ENCODE data around the gene RALBP1.
"Not testable (repeated sequence)": the region's sequence is repeated elsewhere in the genome, so short reads cannot be mapped to it uniquely, and the experiment has no call there.

Gene RALBP1

GRCh38 chr18:9474983-9475642 is at the start of gene RALBP1:
RALBP1 (plus strand) TSS chr18:9475513; CDS start chr18:9513046, 37,533 bp downstream.
- peak; percentile 98 for DNase-seq (ENCODE audit: low read depth)

DNA sequence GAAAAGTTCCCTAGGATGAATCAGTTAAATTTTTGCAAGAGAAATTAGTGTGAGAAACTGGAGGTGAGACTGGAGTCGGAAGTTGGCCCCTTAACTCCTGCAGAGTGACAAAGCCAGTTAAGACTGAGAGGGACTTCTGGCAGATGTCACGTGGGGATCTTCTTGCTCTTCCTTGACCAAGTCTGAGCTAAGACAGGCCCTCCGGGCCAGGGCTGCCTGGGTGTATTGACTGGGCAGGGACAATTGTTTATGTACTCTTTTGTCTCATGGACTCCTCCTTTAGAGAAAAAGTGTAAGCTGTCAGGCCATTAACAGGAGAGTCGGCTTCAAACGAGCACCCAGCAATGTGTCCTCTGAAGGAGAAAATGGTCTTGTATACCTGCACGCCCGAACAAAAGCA is 48.6 kb upstream of the RALBP1 start:
- no peak for DNase-seq (ENCODE audit: low read depth)

DNA sequence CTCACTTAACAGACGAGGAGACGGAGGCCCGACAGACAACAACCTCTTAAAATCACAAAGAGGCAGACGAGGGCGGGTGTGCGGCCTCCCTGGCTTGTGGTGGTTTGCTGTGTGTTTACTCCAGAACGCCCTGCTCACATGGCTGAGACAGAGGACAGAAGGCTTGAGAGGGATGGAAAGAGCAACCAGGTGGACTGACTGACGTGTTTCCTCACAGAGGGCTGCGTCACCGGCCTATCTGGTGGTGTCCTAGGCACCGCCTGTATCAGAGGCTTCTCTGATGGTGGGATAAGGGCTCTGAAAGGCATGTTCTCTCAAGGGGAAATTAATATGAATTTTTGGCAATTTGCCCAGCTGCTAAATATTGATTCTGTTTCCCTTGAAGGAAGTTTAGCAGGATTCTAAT is 47.0 kb upstream of the RALBP1 start:
- no peak for DNase-seq (ENCODE audit: low read depth)

GRCh38 chr18:9428862-9429661 is 46.3 kb upstream of the RALBP1 start:
- DNase-seq (ENCODE audit: low read depth) = no peak

- DNase-seq (ENCODE audit: low read depth) = no peak
These were observed 45.7 kb upstream of the RALBP1 start for GRCh38 chr18:9429662-9429993.

GRCh38 chr18:9430315-9430714 is 45.0 kb upstream of the RALBP1 start:
- DNase-seq (ENCODE audit: low read depth) = not testable (repeated sequence)

GRCh38 chr18:9431296-9431695 is 44.0 kb upstream of the RALBP1 start:
- no peak for DNase-seq (ENCODE audit: low read depth)

DNA sequence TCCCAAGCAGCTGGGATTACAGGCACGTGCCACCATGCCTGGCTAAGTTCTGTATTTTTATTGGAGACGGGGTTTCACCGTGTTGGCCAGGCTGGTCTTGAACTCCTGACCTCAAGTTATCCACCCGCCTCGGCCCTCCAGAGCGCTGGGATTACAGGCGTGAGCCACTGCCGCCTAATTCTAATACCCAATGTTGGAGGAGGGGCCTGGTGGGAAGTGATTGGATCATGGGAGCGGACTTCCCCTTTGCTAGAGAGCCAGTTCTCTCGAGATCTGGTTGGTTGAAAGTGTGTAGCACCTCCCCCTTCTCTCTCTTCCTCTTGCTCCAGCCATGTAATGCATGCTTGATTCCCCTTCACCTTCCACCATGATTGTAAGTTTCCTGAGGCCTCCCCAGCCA is 42.2 kb upstream of the RALBP1 start:
- DNase-seq (ENCODE audit: low read depth) = not testable (repeated sequence)

- DNase-seq (ENCODE audit: low read depth) = no peak
These were observed 41.6 kb upstream of the RALBP1 start for GRCh38 chr18:9433671-9434121.

- no peak for DNase-seq (ENCODE audit: low read depth)
These were observed 41.1 kb upstream of the RALBP1 start for GRCh38 chr18:9434122-9434701.

DNA sequence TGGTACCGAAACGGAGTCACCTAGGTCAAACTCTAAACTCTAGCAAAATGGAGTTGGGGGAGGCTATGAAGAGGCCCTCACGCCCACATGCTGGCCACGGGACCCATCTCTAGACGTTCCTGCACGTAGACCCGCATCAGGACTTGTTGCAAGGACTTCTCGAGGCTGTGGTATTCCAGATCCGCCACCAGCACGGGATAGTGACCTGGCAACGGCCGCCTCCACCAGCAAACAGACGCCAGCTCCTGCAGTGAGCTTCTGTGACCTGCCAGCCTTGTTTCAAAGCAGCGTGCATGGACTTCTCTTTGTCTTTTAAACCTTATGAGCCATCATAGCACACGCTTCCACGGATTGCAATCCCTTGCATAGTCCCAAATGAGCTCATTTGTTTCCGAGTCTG is 40.3 kb upstream of the RALBP1 start:
- DNase-seq (ENCODE audit: low read depth) = no peak

- DNase-seq (ENCODE audit: low read depth) = no peak
These were observed 38.9 kb upstream of the RALBP1 start for GRCh38 chr18:9436206-9436929.

- DNase-seq (ENCODE audit: low read depth) = no peak
These were observed 38.3 kb upstream of the RALBP1 start for GRCh38 chr18:9437021-9437437.

DNA sequence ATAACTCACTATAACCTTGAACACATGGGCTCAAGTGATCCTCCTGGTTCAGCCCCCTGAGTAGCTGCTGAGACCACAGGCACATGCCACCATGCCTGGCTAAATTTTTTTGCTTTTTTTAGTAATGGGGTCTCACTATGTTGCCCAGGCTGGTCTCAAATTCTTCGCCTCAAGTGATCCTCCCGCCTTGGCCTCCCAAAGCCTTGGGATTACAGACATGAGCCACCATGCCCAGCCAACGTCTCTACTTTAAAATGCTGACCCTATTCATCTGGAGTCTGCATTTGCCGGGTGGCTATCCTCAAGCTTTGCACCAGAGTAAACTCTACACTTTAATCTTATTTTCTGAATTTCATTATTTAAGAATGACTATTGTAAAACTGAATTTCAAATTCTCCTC is 37.6 kb upstream of the RALBP1 start:
- no peak for DNase-seq (ENCODE audit: low read depth)

- no peak for DNase-seq (ENCODE audit: low read depth)
These were observed 34.3 kb upstream of the RALBP1 start for GRCh38 chr18:9441061-9441460.

GRCh38 chr18:9444549-9444948 is 30.8 kb upstream of the RALBP1 start:
- DNase-seq (ENCODE audit: low read depth) = no peak

DNA sequence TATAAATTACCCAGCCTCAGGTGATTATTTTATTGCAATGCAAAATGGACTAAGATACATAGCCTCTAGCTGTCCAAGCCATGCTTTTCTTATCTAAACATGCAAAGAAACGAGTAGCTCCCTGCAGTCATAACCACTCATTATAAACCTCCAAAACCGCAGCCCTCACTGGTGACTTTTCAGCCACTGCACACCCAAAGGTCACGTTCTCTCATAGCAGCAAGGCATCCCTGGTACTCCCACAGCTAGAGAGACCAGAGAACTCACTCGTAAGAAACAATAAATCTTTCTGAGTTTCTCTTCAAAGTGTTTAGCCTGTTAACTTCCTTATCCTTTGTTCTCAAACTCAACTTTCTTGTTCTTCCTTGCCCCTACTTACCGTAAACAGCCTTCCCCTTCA is 28.5 kb upstream of the RALBP1 start:
- DNase-seq (ENCODE audit: low read depth) = no peak

- no peak for DNase-seq (ENCODE audit: low read depth)
These were observed 28.0 kb upstream of the RALBP1 start for GRCh38 chr18:9447334-9447733.

DNA sequence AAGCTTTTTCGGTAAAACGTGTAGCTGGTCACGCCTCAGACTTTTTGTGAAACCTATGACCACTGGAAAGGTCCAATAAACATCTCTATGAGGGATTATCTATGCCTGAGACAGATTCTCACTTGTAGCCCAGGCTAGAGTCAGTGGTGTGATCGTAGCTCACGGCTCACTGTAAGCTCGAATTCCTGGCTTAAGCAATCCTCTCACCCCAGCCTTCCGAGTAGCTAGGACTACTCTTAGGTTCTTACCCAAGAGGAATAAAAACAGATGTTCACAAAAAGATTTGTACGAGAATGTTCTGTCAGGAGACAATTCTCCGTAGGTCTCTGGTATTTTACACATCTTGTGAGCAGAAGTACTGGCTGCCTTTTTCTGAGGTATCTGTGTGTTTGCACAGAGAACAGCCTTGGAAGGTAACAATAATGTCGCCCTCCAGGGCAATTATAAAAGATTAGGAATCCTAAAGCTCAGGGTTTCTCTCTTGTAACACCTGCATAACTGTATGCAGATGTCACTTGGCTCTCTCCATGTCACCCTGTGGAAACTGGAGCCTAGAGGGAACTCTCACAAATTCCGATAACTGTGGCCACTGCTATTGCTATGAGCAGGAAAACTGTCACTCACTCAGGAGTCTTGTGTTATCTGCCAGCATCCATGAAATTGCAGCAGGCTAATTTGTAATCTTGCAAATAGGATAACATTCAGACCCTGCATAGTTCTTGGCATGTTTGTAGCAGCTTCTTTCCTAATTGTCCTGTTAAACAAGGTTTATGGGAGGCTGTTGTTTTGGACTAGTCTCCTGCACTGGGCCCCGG is 25.5 kb upstream of the RALBP1 start:
- no peak for DNase-seq (ENCODE audit: low read depth)

- DNase-seq (ENCODE audit: low read depth) = not testable (repeated sequence)
These were observed 24.4 kb upstream of the RALBP1 start for GRCh38 chr18:9450920-9451319.

- DNase-seq (ENCODE audit: low read depth) = no peak
These were observed 22.0 kb upstream of the RALBP1 start for GRCh38 chr18:9453283-9453682.
